ENCODE data around the gene ALG6.

Gene ALG6

GRCh38 chr1:63367215-63368103 lies at the start of gene ALG6:
ALG6 (plus strand) TSS chr1:63367627; CDS start chr1:63370978, 3,351 bp downstream.
- DNase-seq, result peak; percentile 94

- no peak for DNase-seq
Observed at GRCh38 chr1:63317817-63318152, 49.6 kb upstream of the ALG6 start.

GRCh38 chr1:63318201-63318979 lies 49.0 kb upstream of the ALG6 start:
- no peak for DNase-seq

GRCh38 chr1:63319046-63320021 lies 48.1 kb upstream of the ALG6 start:
- no peak for DNase-seq

GRCh38 chr1:63320022-63320721 lies 47.3 kb upstream of the ALG6 start:
- DNase-seq, result peak; percentile 43

GRCh38 chr1:63321066-63321784 lies 46.2 kb upstream of the ALG6 start:
- DNase-seq, result no peak

GRCh38 chr1:63321785-63322113 lies 45.7 kb upstream of the ALG6 start:
- no peak for DNase-seq

GRCh38 chr1:63322114-63322943 lies 45.1 kb upstream of the ALG6 start, which contains the start of gene FOXD3:
FOXD3 (plus strand) TSS chr1:63322567; CDS start chr1:63323059, 492 bp downstream.
- DNase-seq, result peak; percentile 63

GRCh38 chr1:63322944-63323864 lies 44.2 kb upstream of the ALG6 start:
- peak; percentile 47 for DNase-seq

- DNase-seq, result no peak
Observed at GRCh38 chr1:63323865-63324778, 43.3 kb upstream of the ALG6 start.

GRCh38 chr1:63324779-63325119 lies 42.7 kb upstream of the ALG6 start:
- no peak for DNase-seq

- DNase-seq, result no peak
Observed at GRCh38 chr1:63325279-63325985, 42.0 kb upstream of the ALG6 start.

- no peak for DNase-seq
Observed at GRCh38 chr1:63326106-63326472, 41.3 kb upstream of the ALG6 start.

GRCh38 chr1:63326473-63327380 lies 40.7 kb upstream of the ALG6 start:
- DNase-seq, result peak; percentile 34

GRCh38 chr1:63327417-63328054 lies 39.9 kb upstream of the ALG6 start:
- peak; percentile 82 for DNase-seq

- no peak for DNase-seq
Observed at GRCh38 chr1:63328122-63328521, 39.3 kb upstream of the ALG6 start.

Data from hematopoietic multipotent progenitor cell treated with erythropoietin and hydrocortisone succinate and interleukin-3 and kit ligand, for 6 days (in vitro differentiated cells).